Activated B cell treated with CpG ODN at 0.5 μM for 24 hours (primary cell): ENCODE results near the gene C1orf159. TPM values are rescaled to one million over a fixed set of nuclear protein-coding genes. Genes with fewer than 3 reads are reported as not detected.

ENCODE experiments used
- ATAC-seq: fragments of 200-7000 bp; cut with Tn5 transposase; one replicate; pipeline ENCODE4 v1.10.0; 2021; ENCODE audit warnings: low read depth, mild to moderate bottlenecking, moderate library complexity
- CTCF ChIA-PET: fragments of 350-600 bp; sonication (Branson Sonifier 250); formaldehyde crosslinking; loops from one replicate; lab custom pipeline; 2021; ENCODE audit warnings: antibody characterized with exemption; lab: Charles Lee
- POLR2A ChIA-PET: fragments of 350-600 bp; sonication (Branson Sonifier 250); formaldehyde crosslinking; loops from one replicate; lab custom pipeline; 2021; ENCODE audit warnings: antibody characterized with exemption; lab: Charles Lee
- DNase-seq: peaks from one replicate; pipeline ENCODE4 v3.0.0; 2022
- H3K27ac Mint-ChIP-seq: one replicate; pipeline ENCODE4 v1.8.0; 2020; ENCODE audit warnings: mixed read lengths
- H3K27me3 Mint-ChIP-seq: one replicate; pipeline ENCODE4 v1.8.0; 2021; ENCODE audit warnings: mixed read lengths
- H3K36me3 Mint-ChIP-seq: one replicate; pipeline ENCODE4 v1.8.0; 2021; ENCODE audit warnings: low read depth, mixed read lengths
- H3K4me1 Mint-ChIP-seq: one replicate; pipeline ENCODE4 v1.8.0; 2021; ENCODE audit warnings: mixed read lengths
- H3K4me3 Mint-ChIP-seq: one replicate; pipeline ENCODE4 v1.8.0; 2020; ENCODE audit warnings: mild to moderate bottlenecking, mixed read lengths
- H3K9me3 Mint-ChIP-seq: one replicate; pipeline ENCODE4 v1.8.0; 2020; ENCODE audit warnings: mixed read lengths
- CTCF ChIP-seq: fragments of 200-600 bp; IDR thresholded peaks from one replicate; pipeline ENCODE4 v1.8.0; 2022; ENCODE audit warnings: antibody characterized with exemption, mild to moderate bottlenecking
- intact Hi-C: fragments of 100-400 bp; cut with micrococcal nuclease; formaldehyde crosslinking; loops from one replicate; pipeline ENCODE4 v1.15.1; 2024
- total RNA-seq: library from RNA; stranded (reverse); gene quantifications from 2 replicates; pipeline ENCODE4 v1.2.3, GENCODE V29; 2022

Gene C1orf159
- total RNA-seq, 1 donor from 2014 or later, result 26.5 TPM

GRCh38 chr1:1150100-1150499 lies 34.2 kb upstream of the C1orf159 start:
- H3K4me1 Mint-ChIP-seq, result peaks cover 5% of the 10 kb centered on the region
- ChIA-PET CTCF (no interaction called here), POLR2A (no interaction called here)
- peaks cover 12% of the 10 kb centered on the region for H3K9me3 Mint-ChIP-seq
- TF ChIP-seq CTCF, result no peak
- DNase-seq (no peak), ATAC-seq (no peak)
- H3K4me3 Mint-ChIP-seq, result no peak overlapping the region
- no peaks in the 10 kb centered on the region for H3K27me3 Mint-ChIP-seq
- H3K36me3 Mint-ChIP-seq, result no peaks in the 10 kb centered on the region
- no peak overlapping the region for H3K27ac Mint-ChIP-seq
- intact Hi-C loops, result no loop called here

- peaks cover 12% of the 10 kb centered on the region for H3K9me3 Mint-ChIP-seq
- no peak for DNase-seq
- ATAC-seq, result no peak
- ChIA-PET POLR2A (no interaction called here), CTCF (no interaction called here)
- H3K27me3 Mint-ChIP-seq, result no peaks in the 10 kb centered on the region
- no peak for TF ChIP-seq CTCF
- H3K36me3 Mint-ChIP-seq, result no peaks in the 10 kb centered on the region
- intact Hi-C loops, result no loop called here
- no peak overlapping the region for H3K27ac Mint-ChIP-seq
- H3K4me3 Mint-ChIP-seq, result no peak overlapping the region
- peaks cover 10% of the 10 kb centered on the region for H3K4me1 Mint-ChIP-seq
Observed at GRCh38 chr1:1149416-1149815, 33.5 kb upstream of the C1orf159 start.

GRCh38 chr1:1148569-1148968 lies 32.7 kb upstream of the C1orf159 start:
- intact Hi-C loops, result no loop called here
- Mint-ChIP-seq H3K4me1 (peaks cover 17% of the 10 kb centered on the region), H3K27me3 (no peaks in the 10 kb centered on the region), H3K27ac (no peak overlapping the region), H3K4me3 (no peak overlapping the region), H3K9me3 (peaks cover 12% of the 10 kb centered on the region), H3K36me3 (no peaks in the 10 kb centered on the region)
- TF ChIP-seq CTCF, result no peak
- no peak for ATAC-seq
- DNase-seq, result no peak
- CTCF ChIA-PET, result no interaction called here
- POLR2A ChIA-PET, result interaction anchor here (0.8 kb wide), 1 partner anchor 12 kb away, joined by 3 read pairs; no protein-coding TSS in a partner anchor

GRCh38 chr1:1148061-1148460 lies 32.2 kb upstream of the C1orf159 start:
- CTCF ChIA-PET, result no interaction called here
- no peaks in the 10 kb centered on the region for H3K36me3 Mint-ChIP-seq
- no peak overlapping the region for H3K27ac Mint-ChIP-seq

GRCh38 chr1:1146596-1146995 lies 30.7 kb upstream of the C1orf159 start:
- H3K9me3 Mint-ChIP-seq, result no peaks in the 10 kb centered on the region
- ChIA-PET CTCF (no interaction called here), POLR2A (interaction anchor here (0.9 to 1.1 kb wide), 2 partner anchors 11 to 24 kb away, joined by 3 to 4 read pairs; no protein-coding TSS in a partner anchor)
- TF ChIP-seq CTCF, result no peak
- intact Hi-C loops, result no loop called here
- no peak overlapping the region for H3K4me3 Mint-ChIP-seq
- H3K4me1 Mint-ChIP-seq, result peaks cover 34% of the 10 kb centered on the region
- ATAC-seq (no peak), DNase-seq (no peak)
- no peaks in the 10 kb centered on the region for H3K27me3 Mint-ChIP-seq
- no peaks in the 10 kb centered on the region for H3K36me3 Mint-ChIP-seq
- H3K27ac Mint-ChIP-seq, result peak overlapping the region; percentile 3

More at GRCh38 chr1:1148061-1148460, 32.2 kb upstream of the C1orf159 start:
- DNase-seq (no peak), ATAC-seq (no peak)
- H3K9me3 Mint-ChIP-seq, result peaks cover 9% of the 10 kb centered on the region
- no peak for TF ChIP-seq CTCF
- POLR2A ChIA-PET, result interaction anchor here (0.8 kb wide), 1 partner anchor 11 kb away, joined by 3 read pairs; no protein-coding TSS in a partner anchor
- peaks cover 22% of the 10 kb centered on the region for H3K4me1 Mint-ChIP-seq
- H3K4me3 Mint-ChIP-seq, result no peak overlapping the region
- H3K27me3 Mint-ChIP-seq, result no peaks in the 10 kb centered on the region
- intact Hi-C loops, result no loop called here
